A673 (cell line): Measurements from ENCODE around the gene AIFM3.

ENCODE experiments used
- CTCF ChIP-seq: fragments of 300-800, 200-600 bp; sonication (generic); conservative IDR thresholded peaks from 2 replicates; pipeline ENCODE4 v1.5.1; 2017; ENCODE audit warnings: low read depth, mild to moderate bottlenecking, antibody characterized with exemption, low read length, moderate library complexity, mixed read lengths
- EZH2 ChIP-seq: fragments of 200-600 bp; sonication (generic); IDR thresholded peaks from 2 replicates; pipeline ENCODE4 v1.6.1; 2017; ENCODE audit warnings: borderline replicate concordance, low read depth, mild to moderate bottlenecking, mixed read lengths, antibody characterized with exemption, low read length; ENCODE audit not compliant: poor library complexity, severe bottlenecking

DNA sequence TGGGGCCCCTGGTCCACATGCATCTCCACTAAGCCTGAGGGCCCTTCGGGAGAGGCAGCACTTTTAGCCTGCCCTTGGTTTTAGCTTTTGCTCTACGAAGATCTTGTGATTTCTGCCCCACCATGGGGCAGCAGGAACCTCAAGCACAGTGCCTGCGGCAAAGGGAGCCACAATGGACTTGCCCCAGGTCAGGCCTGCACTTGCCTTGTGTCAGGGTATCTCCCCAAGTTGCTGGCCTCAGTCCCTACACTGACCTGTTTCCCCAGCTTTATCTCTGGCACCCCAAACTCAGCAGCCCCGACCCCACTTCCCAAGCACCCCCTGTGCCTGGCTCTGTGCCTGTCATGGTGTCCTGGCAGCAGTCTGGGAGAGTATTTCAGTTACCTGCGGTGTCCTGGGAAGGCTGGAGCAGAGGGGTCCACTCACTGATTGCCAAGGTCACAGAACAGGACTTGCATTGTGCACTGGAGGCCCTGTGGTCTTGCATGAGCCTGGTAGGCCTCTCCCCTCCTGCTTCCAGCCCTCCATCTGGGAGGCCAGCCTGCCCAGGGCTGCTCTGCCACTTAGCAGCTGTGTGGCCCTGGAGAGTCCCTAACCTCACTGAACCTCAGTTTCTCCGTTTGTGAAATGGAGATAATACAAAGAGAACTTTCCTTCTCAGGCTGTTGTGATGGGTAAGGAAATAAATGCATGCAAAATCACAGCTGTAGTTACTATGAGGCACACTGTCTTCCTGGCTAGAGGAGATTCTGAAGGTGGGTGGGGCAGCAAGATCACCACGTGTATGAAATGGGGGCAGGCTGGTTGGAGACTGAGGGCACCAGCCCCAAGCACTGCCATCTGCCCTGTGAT lies 3.6 kb upstream of the AIFM3 start:
- TF ChIP-seq CTCF (no peak), EZH2 (no peak)
